Adipocyte (in vitro differentiated cells): ENCODE measurements around the gene AGGF1.
A peak's percentile ranks its signal among the peaks of the same experiment; 100 is the strongest.

Experiments
- DNase-seq: peaks from one replicate; pipeline ENCODE4 v3.0.0-alpha.2; 2015; ENCODE audit warnings: low read depth
- H3K27me3 ChIP-seq: replicated peaks from 2 replicates; pipeline ENCODE4 v1.7.0; 2013; ENCODE audit warnings: mild to moderate bottlenecking, low read length, moderate library complexity; ENCODE audit not compliant: control insufficient read depth, insufficient read depth
- H3K36me3 ChIP-seq: 2 replicates; pipeline ENCODE4 v1.7.0; 2013; ENCODE audit warnings: low read length, mild to moderate bottlenecking, moderate library complexity; ENCODE audit not compliant: control insufficient read depth, insufficient read depth, severe bottlenecking
- H3K4me1 ChIP-seq: 2 replicates; pipeline ENCODE4 v1.7.0; 2013; ENCODE audit warnings: mild to moderate bottlenecking, low read length, moderate library complexity; ENCODE audit not compliant: control insufficient read depth, insufficient read depth
- H3K4me3 ChIP-seq: 2 replicates; pipeline ENCODE4 v1.7.0; 2013; ENCODE audit warnings: mild to moderate bottlenecking, low read length, moderate library complexity
- H3K9ac ChIP-seq: 2 replicates; pipeline ENCODE4 v1.7.0; 2013; ENCODE audit warnings: mild to moderate bottlenecking, low read length, moderate library complexity
- H3K9me3 ChIP-seq: 2 replicates; pipeline ENCODE4 v1.7.0; 2013; ENCODE audit warnings: mild to moderate bottlenecking, low read length, moderate library complexity; ENCODE audit not compliant: control insufficient read depth

The AGGF1 gene

GRCh38 chr5:77029376-77029885, 773 bp upstream of the AGGF1 start:
- no peak for DNase-seq
- H3K9me3 ChIP-seq, result no peaks in the 10 kb centered on the region
- no peaks in the 10 kb centered on the region for H3K36me3 ChIP-seq
- H3K9ac ChIP-seq, result peak overlapping the region; percentile 95
- peak overlapping the region; percentile 95 for H3K4me3 ChIP-seq
- peaks cover 12% of the 10 kb centered on the region for H3K4me1 ChIP-seq
- no peaks in the 10 kb centered on the region for H3K27me3 ChIP-seq

GRCh38 chr5:77031891-77032290, 1.7 kb downstream of the AGGF1 start:
- H3K4me3 ChIP-seq, result peak overlapping the region; percentile 95

GRCh38 chr5:77032635-77033034, 2.4 kb downstream of the AGGF1 start:
- H3K27me3 ChIP-seq, result no peaks in the 10 kb centered on the region
- no peak for DNase-seq
- peaks cover 19% of the 10 kb centered on the region for H3K4me1 ChIP-seq
- H3K36me3 ChIP-seq, result peaks cover 27% of the 10 kb centered on the region
- H3K9me3 ChIP-seq, result no peaks in the 10 kb centered on the region
- H3K9ac ChIP-seq, result no peak overlapping the region
- no peak overlapping the region for H3K4me3 ChIP-seq

More at GRCh38 chr5:77031891-77032290, 1.7 kb downstream of the AGGF1 start:
- Histone ChIP-seq H3K36me3 (peaks cover 19% of the 10 kb centered on the region), H3K9me3 (no peaks in the 10 kb centered on the region), H3K9ac (no peak overlapping the region), H3K4me1 (peaks cover 19% of the 10 kb centered on the region), H3K27me3 (no peaks in the 10 kb centered on the region)
- no peak for DNase-seq

- Histone ChIP-seq H3K9me3 (no peaks in the 10 kb centered on the region), H3K27me3 (no peaks in the 10 kb centered on the region), H3K9ac (no peak overlapping the region), H3K4me1 (peaks cover 19% of the 10 kb centered on the region), H3K4me3 (no peak overlapping the region), H3K36me3 (peaks cover 33% of the 10 kb centered on the region)
- no peak for DNase-seq
These were observed 3.1 kb downstream of the AGGF1 start for GRCh38 chr5:77033338-77033737.

- no peaks in the 10 kb centered on the region for H3K9me3 ChIP-seq
- no peak overlapping the region for H3K4me3 ChIP-seq
- no peak overlapping the region for H3K9ac ChIP-seq
- no peaks in the 10 kb centered on the region for H3K27me3 ChIP-seq
- DNase-seq, result no peak
- H3K4me1 ChIP-seq, result peaks cover 14% of the 10 kb centered on the region
- peaks cover 50% of the 10 kb centered on the region for H3K36me3 ChIP-seq
These were observed 5.7 kb downstream of the AGGF1 start for GRCh38 chr5:77035950-77036349.

- no peak overlapping the region for H3K9ac ChIP-seq
- H3K4me3 ChIP-seq, result no peak overlapping the region
- no peak for DNase-seq
- H3K9me3 ChIP-seq, result no peaks in the 10 kb centered on the region
- H3K36me3 ChIP-seq, result peaks cover 61% of the 10 kb centered on the region
- H3K27me3 ChIP-seq, result no peaks in the 10 kb centered on the region
- no peaks in the 10 kb centered on the region for H3K4me1 ChIP-seq
These were observed 16.3 kb downstream of the AGGF1 start for GRCh38 chr5:77046416-77047073.

- Histone ChIP-seq H3K27me3 (no peaks in the 10 kb centered on the region), H3K36me3 (peaks cover 63% of the 10 kb centered on the region), H3K9me3 (no peaks in the 10 kb centered on the region), H3K4me1 (peaks cover 20% of the 10 kb centered on the region), H3K4me3 (no peak overlapping the region), H3K9ac (no peak overlapping the region)
- DNase-seq, result no peak
These were observed 33.8 kb downstream of the AGGF1 start for GRCh38 chr5:77064040-77064439.

GRCh38 chr5:77065256-77065655, 35.1 kb downstream of the AGGF1 start:
- H3K27me3 ChIP-seq, result no peaks in the 10 kb centered on the region
- no peaks in the 10 kb centered on the region for H3K9me3 ChIP-seq
- H3K9ac ChIP-seq, result no peak overlapping the region
- no peak overlapping the region for H3K4me3 ChIP-seq
- peaks cover 20% of the 10 kb centered on the region for H3K4me1 ChIP-seq
- peaks cover 51% of the 10 kb centered on the region for H3K36me3 ChIP-seq
- DNase-seq, result no peak

GRCh38 chr5:77066184-77066583, 36.0 kb downstream of the AGGF1 start:
- no peak overlapping the region for H3K9ac ChIP-seq
- peaks cover 20% of the 10 kb centered on the region for H3K4me1 ChIP-seq
- H3K36me3 ChIP-seq, result peaks cover 42% of the 10 kb centered on the region
- no peaks in the 10 kb centered on the region for H3K9me3 ChIP-seq
- DNase-seq, result peak; percentile 15
- H3K4me3 ChIP-seq, result no peak overlapping the region
- no peaks in the 10 kb centered on the region for H3K27me3 ChIP-seq

- H3K27me3 ChIP-seq, result no peaks in the 10 kb centered on the region
- DNase-seq, result peak; percentile 84
- no peaks in the 10 kb centered on the region for H3K9me3 ChIP-seq
- peaks cover 20% of the 10 kb centered on the region for H3K4me1 ChIP-seq
- H3K4me3 ChIP-seq, result no peak overlapping the region
- H3K9ac ChIP-seq, result no peak overlapping the region
- H3K36me3 ChIP-seq, result peaks cover 34% of the 10 kb centered on the region
These were observed 36.7 kb downstream of the AGGF1 start for GRCh38 chr5:77066823-77067442.

- Histone ChIP-seq H3K36me3 (no peaks in the 10 kb centered on the region), H3K4me1 (peaks cover 10% of the 10 kb centered on the region), H3K9me3 (no peaks in the 10 kb centered on the region), H3K9ac (no peak overlapping the region), H3K4me3 (no peak overlapping the region), H3K27me3 (no peaks in the 10 kb centered on the region)
- DNase-seq, result no peak
These were observed 43.5 kb downstream of the AGGF1 start for GRCh38 chr5:77073667-77074066.
